ENCODE results near the gene ENPP7. TPM values are rescaled to one million over a fixed set of nuclear protein-coding genes. Genes with fewer than 3 reads are reported as not detected.
A peak's percentile ranks its signal among the peaks of the same experiment; 100 is the strongest.

ENPP7 gene
- total RNA-seq, 1 donor from 2014 or later = not detected

GRCh38 chr17:79693419-79693818 lies 37.3 kb upstream of the ENPP7 start:
- Mint-ChIP-seq H3K36me3 (no peaks in the 10 kb centered on the region), H3K4me3 (no peak overlapping the region), H3K4me1 (peaks cover 20% of the 10 kb centered on the region), H3K9me3 (no peaks in the 10 kb centered on the region), H3K27ac (no peak overlapping the region), H3K27me3 (ENCODE audit: low read depth) (peaks cover 35% of the 10 kb centered on the region)
- TF ChIP-seq CTCF (IDR thresholded peaks at IDR 0.05; ENCODE audit: unreplicated experiment) = no peak
- DNase-seq (ENCODE audit: low spot score in 2 of 2, unreplicated experiment in 2 of 2) = no peak

GRCh38 chr17:79695293-79695790 lies 35.4 kb upstream of the ENPP7 start:
- peaks cover 27% of the 10 kb centered on the region for H3K27me3 Mint-ChIP-seq (ENCODE audit: low read depth)
- no peak for TF ChIP-seq CTCF (IDR thresholded peaks at IDR 0.05; ENCODE audit: unreplicated experiment)
- no peak for DNase-seq (ENCODE audit: low spot score in 2 of 2, unreplicated experiment in 2 of 2)
- peak overlapping the region; percentile 53 for H3K27ac Mint-ChIP-seq
- H3K36me3 Mint-ChIP-seq = no peaks in the 10 kb centered on the region
- H3K4me3 Mint-ChIP-seq = no peak overlapping the region
- peaks cover 25% of the 10 kb centered on the region for H3K4me1 Mint-ChIP-seq
- H3K9me3 Mint-ChIP-seq = no peaks in the 10 kb centered on the region

GRCh38 chr17:79695797-79696609 lies 34.7 kb upstream of the ENPP7 start:
- Mint-ChIP-seq H3K9me3 (no peaks in the 10 kb centered on the region), H3K4me1 (peaks cover 28% of the 10 kb centered on the region), H3K27ac (peak overlapping the region; percentile 53), H3K36me3 (no peaks in the 10 kb centered on the region), H3K27me3 (ENCODE audit: low read depth) (peaks cover 25% of the 10 kb centered on the region), H3K4me3 (peak overlapping the region; percentile 14)
- DNase-seq (ENCODE audit: low spot score in 2 of 2, unreplicated experiment in 2 of 2) = no peak
- TF ChIP-seq CTCF (IDR thresholded peaks at IDR 0.05; ENCODE audit: unreplicated experiment) = no peak

- Mint-ChIP-seq H3K9me3 (no peaks in the 10 kb centered on the region), H3K27me3 (ENCODE audit: low read depth) (peaks cover 25% of the 10 kb centered on the region), H3K36me3 (no peaks in the 10 kb centered on the region), H3K4me3 (no peak overlapping the region), H3K27ac (no peak overlapping the region), H3K4me1 (peaks cover 28% of the 10 kb centered on the region)
- no peak for TF ChIP-seq CTCF (IDR thresholded peaks at IDR 0.05; ENCODE audit: unreplicated experiment)
- DNase-seq (ENCODE audit: low spot score in 2 of 2, unreplicated experiment in 2 of 2) = no peak
Measured at GRCh38 chr17:79696610-79696982, 34.1 kb upstream of the ENPP7 start.

- no peaks in the 10 kb centered on the region for H3K9me3 Mint-ChIP-seq
- no peaks in the 10 kb centered on the region for H3K36me3 Mint-ChIP-seq
Measured at GRCh38 chr17:79698146-79698846, 32.4 kb upstream of the ENPP7 start.

More at GRCh38 chr17:79698146-79698846, 32.4 kb upstream of the ENPP7 start:
- Mint-ChIP-seq H3K27me3 (ENCODE audit: low read depth) (peaks cover 13% of the 10 kb centered on the region), H3K4me3 (no peak overlapping the region), H3K4me1 (peaks cover 28% of the 10 kb centered on the region), H3K27ac (no peak overlapping the region)
- TF ChIP-seq CTCF (IDR thresholded peaks at IDR 0.05; ENCODE audit: unreplicated experiment) = no peak
- DNase-seq (ENCODE audit: low spot score in 2 of 2, unreplicated experiment in 2 of 2) = no peak
